Neuronal stem cell (in vitro differentiated cells): ENCODE measurements around the gene TRDN.

ENCODE experiments used
- DNase-seq: peaks from one replicate; pipeline ENCODE4 v3.0.0-alpha.2; 2013; ENCODE audit warnings: low spot score
- H2AFZ ChIP-seq: one replicate; pipeline ENCODE4 v1.6.1; 2013; ENCODE audit warnings: mild to moderate bottlenecking, low read length, inconsistent platforms
- H2AK5ac ChIP-seq: 2 replicates; pipeline ENCODE4 v1.6.1; 2013; ENCODE audit warnings: low read depth, mild to moderate bottlenecking, inconsistent platforms, low read length, moderate library complexity, mixed read lengths
- H2BK120ac ChIP-seq: 2 replicates; pipeline ENCODE4 v1.6.1; 2013; ENCODE audit warnings: low read depth, mild to moderate bottlenecking, inconsistent platforms, low read length, moderate library complexity, mixed read lengths
- H2BK12ac ChIP-seq: one replicate; pipeline ENCODE4 v1.6.1; 2013; ENCODE audit warnings: low read length, inconsistent platforms
- H2BK15ac ChIP-seq: 2 replicates; pipeline ENCODE4 v1.6.1; 2013; ENCODE audit warnings: mild to moderate bottlenecking, low read length, inconsistent platforms, mixed read lengths
- H2BK5ac ChIP-seq: one replicate; pipeline ENCODE4 v1.6.1; 2013; ENCODE audit warnings: inconsistent platforms, mild to moderate bottlenecking, low read length, moderate library complexity
- H3K14ac ChIP-seq: one replicate; pipeline ENCODE4 v1.6.1; 2013; ENCODE audit warnings: low read length, inconsistent platforms
- H3K18ac ChIP-seq: 2 replicates; pipeline ENCODE4 v1.6.1; 2013; ENCODE audit warnings: low read length, inconsistent platforms
- H3K23ac ChIP-seq: 2 replicates; pipeline ENCODE4 v1.6.1; 2013; ENCODE audit warnings: low read depth, mild to moderate bottlenecking, mixed read lengths, low read length, inconsistent platforms; ENCODE audit not compliant: poor library complexity
- H3K27ac ChIP-seq: replicated peaks from 3 replicates; pipeline ENCODE4 v1.5.1; 2013; ENCODE audit warnings: low read length, inconsistent platforms
- H3K27me3 ChIP-seq, 3 experiments: 2 replicates each; pipeline ENCODE4 v1.6.1; 2013; ENCODE audit warnings: low read length in 3 of 3, mild to moderate bottlenecking in 2 of 3, inconsistent platforms in 1 of 3, low read depth in 1 of 3, mixed read lengths in 1 of 3, moderate library complexity in 1 of 3; ENCODE audit not compliant: control insufficient read depth in 3 of 3, insufficient read depth in 3 of 3
- H3K36me3 ChIP-seq, 2 donors: replicated peaks in 1 of 2; 2 replicates each; pipeline ENCODE4 v1.6.1; 2013; ENCODE audit warnings: low read length in 2 of 2; ENCODE audit not compliant: control insufficient read depth in 2 of 2, insufficient read depth in 2 of 2
- H3K4ac ChIP-seq: 2 replicates; pipeline ENCODE4 v1.6.1; 2013; ENCODE audit warnings: inconsistent platforms, mild to moderate bottlenecking, low read length, moderate library complexity
- H3K4me1 ChIP-seq, 2 donors: 1 replicate in 1 of 2; 2 replicates in 1 of 2; pipeline ENCODE4 v1.6.1; 2013; ENCODE audit warnings: low read length in 2 of 2, low read depth in 1 of 2; ENCODE audit not compliant: control insufficient read depth in 2 of 2, insufficient read depth in 1 of 2
- H3K4me2 ChIP-seq: one replicate; pipeline ENCODE4 v1.6.1; 2013; ENCODE audit warnings: mild to moderate bottlenecking, low read length, inconsistent platforms; ENCODE audit not compliant: insufficient read depth, poor library complexity, severe bottlenecking
- H3K4me3 ChIP-seq, 2 donors: 2 replicates each; pipeline ENCODE4 v1.5.1; 2013; ENCODE audit warnings: low read length in 2 of 2, mild to moderate bottlenecking in 2 of 2, inconsistent platforms in 1 of 2, moderate library complexity in 1 of 2
- H3K79me1 ChIP-seq: one replicate; pipeline ENCODE4 v1.6.1; 2013; ENCODE audit warnings: low read depth, mild to moderate bottlenecking, inconsistent platforms, low read length, moderate library complexity
- H3K9ac ChIP-seq: one replicate; pipeline ENCODE4 v1.6.1; 2013; ENCODE audit warnings: mild to moderate bottlenecking, low read depth, low read length, inconsistent platforms; ENCODE audit not compliant: poor library complexity
- H3K9me3 ChIP-seq, 2 donors: replicated peaks in 1 of 2; 2 replicates each; pipeline versions ENCODE3 to v1.6.1; 2013; ENCODE audit warnings: low read length in 2 of 2, mild to moderate bottlenecking in 2 of 2, inconsistent platforms in 1 of 2, low read depth in 1 of 2, mixed read lengths in 1 of 2, moderate library complexity in 1 of 2; ENCODE audit not compliant: control insufficient read depth in 2 of 2, insufficient read depth in 1 of 2
- H4K8ac ChIP-seq: one replicate; pipeline ENCODE4 v1.6.1; 2013; ENCODE audit warnings: low read depth, mild to moderate bottlenecking, inconsistent platforms, low read length, moderate library complexity
- H4K91ac ChIP-seq: one replicate; pipeline ENCODE4 v1.6.1; 2013; ENCODE audit warnings: low read length, low read depth, mild to moderate bottlenecking, inconsistent platforms; ENCODE audit not compliant: poor library complexity
- WGBS, 2 donors: extraction: QIAGEN DNeasy Blood & Tissue Kit; methylation state at CpG; one replicate each; pipeline ENCODE4 v1.1.7; 2013; ENCODE audit warnings: missing lambda C conversion rate in 2 of 2, mixed read lengths in 1 of 2; ENCODE audit not compliant: insufficient read length in 2 of 2, insufficient replicate concordance in 1 of 2; ENCODE audit errors: extremely low coverage in 2 of 2; 5-methylcytosine and 5-hydroxymethylcytosine counted together

The TRDN gene

GRCh38 chr6:123168892-123169773 is 467.6 kb downstream of the TRDN start:
- H3K9ac ChIP-seq = no peak overlapping the region
- H3K4me1 ChIP-seq = no peaks in the 10 kb centered on the region
- H3K36me3 ChIP-seq = no peaks in the 10 kb centered on the region
- H3K18ac ChIP-seq = no peak overlapping the region
- H2BK15ac ChIP-seq = no peak overlapping the region
- H3K4me2 ChIP-seq = no peak overlapping the region
- H2BK12ac ChIP-seq = no peak overlapping the region
- no peaks in the 10 kb centered on the region for H3K9me3 ChIP-seq
- H2AK5ac ChIP-seq = no peak overlapping the region
- H3K23ac ChIP-seq = no peak overlapping the region
- no CpG with 5 or more reads among the region's 2 CpGs for WGBS, 2 donors
- no peak for DNase-seq
- H3K79me1 ChIP-seq = no peaks in the 10 kb centered on the region
- no peak overlapping the region for H3K14ac ChIP-seq
- H3K4me3 ChIP-seq = no peak overlapping the region
- H4K91ac ChIP-seq = no peak overlapping the region
- H3K27me3 ChIP-seq = no peaks in the 10 kb centered on the region
- no peak overlapping the region for H2AFZ ChIP-seq
- H2BK120ac ChIP-seq = no peak overlapping the region
- no peak overlapping the region for H4K8ac ChIP-seq
- no peak overlapping the region for H2BK5ac ChIP-seq
- H3K27ac ChIP-seq = no peak overlapping the region
- H3K4ac ChIP-seq = no peak overlapping the region

DNA sequence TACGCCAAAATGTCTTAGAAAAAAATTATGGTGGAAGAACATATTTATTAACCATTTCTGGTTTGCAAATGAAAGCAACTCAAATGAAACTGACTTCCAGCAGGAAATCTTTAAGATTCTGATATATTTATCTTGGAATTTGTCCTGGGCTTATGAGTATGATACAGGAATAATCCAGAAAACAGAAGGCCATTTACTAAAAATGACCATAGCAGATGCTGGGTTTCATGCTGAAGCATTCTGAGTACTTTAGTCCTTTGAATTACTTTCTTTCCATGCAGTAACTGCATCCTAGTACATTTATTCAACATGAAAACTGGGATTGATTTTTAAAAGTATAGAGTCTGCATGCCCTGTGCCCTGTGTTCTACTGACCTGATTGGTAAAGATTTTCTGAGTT is 468.3 kb downstream of the TRDN start:
- H3K79me1 ChIP-seq = no peaks in the 10 kb centered on the region
- H2BK120ac ChIP-seq = no peak overlapping the region
- H3K4ac ChIP-seq = no peak overlapping the region
- no peaks in the 10 kb centered on the region for H3K27me3 ChIP-seq
- H3K27ac ChIP-seq = no peak overlapping the region
- no peak overlapping the region for H3K4me2 ChIP-seq
- H2BK12ac ChIP-seq = no peak overlapping the region
- no CpG with 5 or more reads among the region's 1 CpG for WGBS, 2 donors
- H3K9ac ChIP-seq = no peak overlapping the region
- H3K4me3 ChIP-seq = no peak overlapping the region
- DNase-seq = no peak
- no peak overlapping the region for H2AFZ ChIP-seq
- H3K36me3 ChIP-seq = no peaks in the 10 kb centered on the region
- no peak overlapping the region for H4K8ac ChIP-seq
- no peak overlapping the region for H2BK15ac ChIP-seq
- no peak overlapping the region for H4K91ac ChIP-seq
- no peak overlapping the region for H3K14ac ChIP-seq
- H3K4me1 ChIP-seq = no peaks in the 10 kb centered on the region
- no peak overlapping the region for H3K23ac ChIP-seq
- H3K18ac ChIP-seq = no peak overlapping the region
- no peaks in the 10 kb centered on the region for H3K9me3 ChIP-seq
- H2BK5ac ChIP-seq = no peak overlapping the region
- H2AK5ac ChIP-seq = no peak overlapping the region
